Activated CD4-positive, alpha-beta T cell treated with anti-CD3 and anti-CD28 coated beads, Interleukin-2, amount 50 U/mL, for 48 hours (primary cell): ENCODE measurements around the gene WDR20.
A peak's percentile ranks its signal among the peaks of the same experiment; 100 is the strongest.
"Not testable (repeated sequence)": the region's sequence is repeated elsewhere in the genome, so short reads cannot be mapped to it uniquely, and the experiment has no call there.

Experiments used
- DNase-seq, 2 experiments: peaks; one replicate each; pipeline ENCODE4 v3.0.0-alpha.2; 2020

The WDR20 gene

DNA sequence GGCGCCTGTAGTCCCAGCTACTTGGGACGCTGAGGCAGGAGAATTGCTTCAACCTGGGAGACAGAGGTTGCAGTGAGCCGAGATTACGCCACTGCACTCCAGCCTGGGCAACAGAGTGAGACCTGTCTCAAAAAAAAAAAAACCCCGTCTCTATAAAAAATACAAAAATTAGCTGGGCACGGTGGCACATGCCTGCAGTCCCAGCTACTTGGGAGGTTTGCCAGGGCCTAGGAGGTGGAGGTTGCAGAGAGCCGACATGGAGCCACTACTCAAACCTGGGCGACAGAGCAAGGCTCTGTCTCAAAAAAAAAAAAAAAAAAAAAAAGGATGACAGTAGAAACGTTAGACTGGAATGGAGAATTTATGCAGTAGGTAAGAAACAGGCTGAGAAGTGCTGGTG, 5.7 kb upstream of the WDR20 start:
- not testable (repeated sequence) for DNase-seq

DNA sequence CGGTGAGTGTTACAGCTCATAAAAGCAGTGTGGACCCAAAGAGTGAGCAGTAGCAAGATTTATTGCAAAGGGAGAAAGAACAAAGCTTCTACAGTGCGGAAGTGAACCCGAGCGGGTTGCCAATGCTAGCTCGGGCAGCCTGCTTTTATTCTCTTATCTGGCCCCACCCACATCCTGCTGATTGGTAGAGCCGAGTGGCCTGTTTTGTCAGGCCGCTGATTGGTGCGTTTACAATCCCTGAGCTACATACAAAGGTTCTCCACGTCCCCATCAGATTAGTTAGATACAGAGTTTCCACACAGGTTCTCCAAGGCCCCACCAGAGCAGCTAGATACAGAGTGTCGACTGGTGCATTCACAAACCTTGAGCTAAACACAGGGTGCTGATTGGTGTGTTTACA, 5.0 kb upstream of the WDR20 start:
- not testable (repeated sequence) for DNase-seq

DNA sequence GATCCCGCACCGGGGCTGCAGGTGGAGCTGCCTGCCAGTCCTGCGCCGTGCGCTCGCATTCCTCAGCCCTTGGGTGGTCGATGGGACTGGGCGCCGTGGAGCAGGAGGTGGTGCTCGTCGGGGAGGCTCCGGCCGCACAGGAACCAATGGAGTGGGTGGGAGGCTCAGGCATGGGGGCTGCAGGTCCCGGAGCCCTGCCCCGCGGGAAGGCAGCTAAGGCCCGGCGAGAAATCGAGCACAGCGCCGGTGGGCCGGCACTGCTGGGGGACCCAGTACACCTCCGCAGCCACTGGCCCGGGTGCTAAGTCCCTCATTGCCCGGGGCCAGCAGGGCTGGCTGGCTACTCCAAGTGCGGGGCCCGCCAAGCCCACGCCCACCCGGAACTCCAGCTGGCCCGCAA, 4.2 kb upstream of the WDR20 start:
- DNase-seq, result not testable (repeated sequence)

DNA sequence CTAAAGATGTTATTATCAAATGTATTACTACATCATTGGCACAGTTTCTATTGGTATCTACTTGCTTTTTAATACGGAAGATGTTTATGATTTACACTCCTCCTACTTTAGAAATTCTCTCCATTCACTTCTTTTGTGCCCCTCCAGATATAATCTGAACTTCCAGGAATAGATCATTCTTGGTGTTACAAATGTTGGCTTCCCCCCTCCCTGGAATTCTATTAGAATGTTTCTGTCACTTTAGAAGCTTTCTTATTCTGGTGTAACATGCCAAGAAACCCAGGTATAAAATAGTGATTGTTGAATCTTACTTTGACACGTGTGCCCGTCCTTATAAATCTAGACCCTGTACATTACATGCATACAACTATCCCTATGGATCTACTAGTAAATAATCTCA, 1.2 kb upstream of the WDR20 start:
- DNase-seq, result no peak

DNA sequence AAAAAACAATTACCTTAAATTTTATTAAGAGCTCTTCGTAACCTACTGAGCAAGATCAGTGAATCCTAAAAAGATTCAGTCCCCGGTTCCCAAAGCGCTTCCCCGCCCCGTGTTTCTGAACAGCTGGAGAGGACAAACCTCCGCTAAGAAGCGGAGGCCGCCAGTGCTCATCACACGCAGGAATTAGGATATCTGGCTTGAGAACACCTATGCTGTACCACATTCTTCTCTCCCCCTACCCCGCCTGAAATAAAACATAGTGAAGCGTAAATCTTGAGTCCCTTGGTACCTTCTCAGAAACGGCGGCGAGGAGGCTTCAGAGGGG, 774 bp upstream of the WDR20 start:
- no peak for DNase-seq

DNA sequence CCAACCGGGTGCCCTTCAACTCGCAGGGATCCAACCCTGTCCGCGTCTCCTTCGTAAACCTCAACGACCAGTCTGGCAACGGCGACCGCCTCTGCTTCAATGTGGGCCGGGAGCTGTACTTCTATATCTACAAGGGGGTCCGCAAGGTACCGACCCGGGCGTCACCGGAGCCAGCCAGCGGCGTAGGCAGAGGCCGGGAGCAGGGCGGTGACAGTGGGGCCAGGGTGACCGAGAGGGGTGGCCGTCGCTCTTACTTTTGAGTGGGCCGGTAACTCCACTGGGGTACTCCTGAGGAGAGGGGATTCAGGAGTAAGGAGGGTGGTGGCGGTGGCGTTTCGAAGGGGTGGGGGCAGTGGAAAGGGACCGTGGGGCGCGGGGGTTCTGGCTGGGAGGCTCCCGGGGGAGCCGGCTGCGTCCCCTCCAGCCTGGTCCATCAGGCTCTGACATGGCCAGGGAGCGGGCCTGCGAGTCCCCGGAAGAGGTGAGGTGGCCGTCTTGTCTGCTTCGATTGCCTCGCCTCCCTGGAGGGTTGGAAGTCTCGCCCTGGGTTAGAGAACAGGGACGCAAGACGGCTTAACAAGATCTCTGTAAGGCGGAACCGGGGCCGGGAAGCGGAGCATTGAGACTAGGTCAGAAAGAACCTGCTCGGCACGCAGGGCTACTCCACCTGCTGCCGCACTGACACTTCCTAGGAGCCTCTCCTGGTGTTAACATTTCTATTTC, 491 bp downstream of the WDR20 start:
- DNase-seq, result peak; percentile 37 to 44

DNA sequence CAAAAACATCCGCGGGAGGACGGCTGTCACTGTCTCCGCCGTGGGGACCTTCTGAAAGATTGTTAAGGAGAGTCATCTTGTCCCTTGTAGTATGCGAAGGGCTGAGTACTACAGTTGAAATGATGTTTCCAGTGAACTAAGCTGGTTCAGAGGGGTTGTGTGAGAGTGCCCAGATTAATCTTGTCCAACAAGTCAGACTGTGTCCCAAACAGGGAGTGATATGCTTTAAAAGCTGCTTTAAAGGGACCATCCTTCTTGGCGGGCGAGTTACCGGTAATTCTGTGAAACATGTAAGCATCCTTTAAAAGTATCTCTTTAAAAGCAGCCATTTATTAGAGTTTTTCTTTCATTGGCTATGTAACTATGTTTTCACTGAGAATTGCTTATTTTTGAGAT, 1.1 kb downstream of the WDR20 start:
- no peak for DNase-seq

DNA sequence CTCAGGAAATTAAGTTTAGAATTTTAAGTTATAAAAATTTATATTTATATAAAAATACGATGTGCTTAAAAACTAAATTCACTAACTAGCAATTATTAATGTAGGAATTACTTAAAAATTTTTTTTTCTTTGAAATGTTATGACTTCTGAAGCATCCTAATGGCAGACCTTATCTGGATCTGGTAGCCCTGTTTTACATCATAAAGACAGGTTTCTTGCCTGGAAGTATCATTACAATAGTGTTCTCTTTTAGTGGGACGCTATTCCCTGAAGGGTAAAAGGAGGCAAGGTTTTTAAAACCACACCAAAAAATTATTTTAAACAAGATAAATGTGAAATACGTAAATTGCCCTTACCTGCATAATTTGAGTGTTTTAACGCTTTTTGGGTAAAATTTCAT, 2.1 kb downstream of the WDR20 start:
- no peak for DNase-seq

DNA sequence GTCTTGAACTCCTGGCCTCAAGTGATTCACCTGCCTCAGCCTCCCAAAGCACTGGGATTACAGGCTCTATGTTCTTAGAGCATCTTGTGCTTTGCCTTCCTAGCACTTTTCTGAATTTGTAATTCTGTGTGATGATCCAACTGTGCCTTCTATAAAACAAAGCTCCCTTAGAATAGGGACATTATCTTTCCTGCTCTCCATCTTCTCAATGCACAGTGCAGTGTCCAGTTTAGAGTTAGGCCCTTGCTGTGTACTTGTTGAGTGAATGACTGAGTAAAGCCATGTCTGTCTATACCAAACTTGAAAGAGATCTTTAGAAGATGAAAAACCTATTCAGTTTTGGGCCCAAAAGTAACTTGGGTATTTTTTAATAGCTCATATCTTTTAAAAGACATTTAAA, 5.2 kb downstream of the WDR20 start:
- DNase-seq, result no peak

DNA sequence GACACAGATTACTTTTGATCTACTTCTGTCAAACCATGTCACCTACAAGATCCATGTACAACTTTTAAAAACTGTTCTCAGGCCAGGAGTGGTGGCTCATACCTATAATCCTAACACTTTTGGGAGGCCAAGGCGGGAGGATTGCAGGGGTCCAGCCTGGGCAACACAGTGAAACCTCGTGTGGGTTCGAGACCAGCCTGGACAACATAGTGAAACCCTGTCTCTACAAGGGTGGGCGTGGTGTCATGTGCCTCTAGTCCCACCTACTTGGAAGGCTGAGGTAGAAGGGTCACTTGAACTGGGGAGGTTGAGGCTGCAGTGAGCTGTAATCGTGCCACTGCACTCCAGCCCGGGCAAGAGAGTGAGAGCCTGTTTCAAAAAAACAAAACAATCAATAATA, 5.7 kb downstream of the WDR20 start:
- no peak for DNase-seq

DNA sequence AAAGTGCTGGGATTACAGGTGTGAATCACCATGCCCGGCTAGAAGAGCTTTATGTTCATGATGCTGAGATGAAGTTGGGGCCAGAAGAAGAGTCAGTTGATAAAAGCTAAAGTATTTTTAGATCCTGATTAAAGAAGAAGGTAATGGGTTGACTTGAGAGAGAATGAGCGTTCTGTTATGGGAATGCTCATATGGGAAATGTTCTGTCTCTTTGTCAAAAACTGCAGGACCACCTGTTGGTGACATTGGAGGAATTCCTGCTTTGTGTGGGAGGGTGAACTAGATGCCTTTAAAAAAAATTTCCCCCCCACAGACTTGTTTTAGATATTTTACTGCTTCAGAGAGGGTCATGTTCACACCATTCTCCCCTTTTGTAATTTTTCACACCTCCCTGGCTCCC, 6.7 kb downstream of the WDR20 start:
- no peak for DNase-seq

DNA sequence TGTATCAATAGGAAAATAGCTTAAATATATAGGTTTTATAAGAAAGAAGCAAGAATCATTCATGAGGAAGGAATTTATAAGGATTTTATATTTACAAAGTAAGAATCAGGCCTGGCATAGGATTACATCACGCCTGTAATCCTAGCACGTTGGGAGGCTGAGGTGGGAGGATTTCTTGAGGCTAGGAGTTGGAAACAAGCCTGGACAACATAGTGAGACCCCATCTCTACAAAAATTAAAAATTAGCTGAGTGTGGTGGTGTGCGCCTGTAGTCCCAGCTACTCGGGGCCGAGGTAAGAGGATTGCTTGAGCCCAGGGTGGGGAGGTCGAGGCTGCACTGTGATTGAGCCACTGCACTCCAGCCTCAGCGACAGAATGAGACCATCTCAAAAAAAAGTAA, 10.4 kb downstream of the WDR20 start:
- DNase-seq, result no peak

DNA sequence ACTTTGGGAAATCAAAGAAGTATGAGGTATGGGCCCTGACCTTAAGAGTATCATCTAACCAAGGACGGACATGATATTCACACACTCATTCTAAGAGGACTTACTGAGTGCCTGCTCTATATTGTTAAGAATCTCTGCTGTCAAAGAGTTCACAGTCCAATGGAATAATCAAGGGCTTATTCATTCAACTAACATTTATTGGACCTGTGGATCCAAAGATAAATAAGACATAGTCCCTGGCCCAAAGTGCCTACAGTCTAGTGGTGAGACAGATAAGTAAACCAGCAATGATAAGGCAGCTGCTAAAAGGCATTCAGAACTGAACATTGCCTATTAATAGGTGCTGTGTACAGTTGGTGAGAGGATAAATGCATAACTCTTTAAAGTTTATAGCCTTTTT, 11.0 kb downstream of the WDR20 start:
- no peak for DNase-seq

DNA sequence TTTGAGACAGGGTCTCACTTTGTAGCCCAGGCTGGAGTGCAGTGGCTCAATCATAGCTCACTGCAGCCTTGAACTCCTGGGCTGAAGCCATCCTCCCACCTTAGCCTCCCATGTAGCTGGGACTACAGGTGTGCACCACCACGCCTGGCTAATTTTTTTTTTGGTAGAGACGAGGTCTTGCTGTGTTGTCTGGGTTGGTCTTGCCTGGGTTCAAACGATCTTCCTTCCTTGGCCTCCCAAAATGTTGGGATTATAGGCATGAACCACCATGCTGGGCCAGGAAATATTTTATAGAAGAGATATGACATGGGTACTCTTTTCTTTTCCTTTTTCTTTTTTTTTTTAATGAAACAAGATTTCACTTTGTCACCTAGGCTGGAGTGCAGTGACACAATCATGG, 11.7 kb downstream of the WDR20 start:
- DNase-seq, result not testable (repeated sequence)

DNA sequence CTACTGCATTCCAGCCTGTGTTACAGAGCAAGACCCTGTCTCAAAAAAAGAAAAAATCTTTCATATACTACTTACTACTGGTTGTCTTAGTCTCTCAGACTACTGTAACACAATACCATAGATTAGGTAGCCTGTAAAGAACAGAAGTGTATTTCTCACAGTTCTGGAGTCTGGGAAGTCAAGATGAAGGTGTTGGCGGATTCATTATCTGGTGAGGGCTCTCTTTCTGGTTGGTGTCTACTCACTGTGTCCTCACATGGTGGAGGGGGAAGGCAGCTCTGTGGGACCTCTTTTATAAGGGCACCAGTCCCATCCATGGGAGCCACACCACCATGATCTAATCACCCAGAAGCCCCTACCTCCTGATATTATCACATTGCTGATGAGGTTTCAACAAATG, 14.4 kb downstream of the WDR20 start:
- no peak for DNase-seq

DNA sequence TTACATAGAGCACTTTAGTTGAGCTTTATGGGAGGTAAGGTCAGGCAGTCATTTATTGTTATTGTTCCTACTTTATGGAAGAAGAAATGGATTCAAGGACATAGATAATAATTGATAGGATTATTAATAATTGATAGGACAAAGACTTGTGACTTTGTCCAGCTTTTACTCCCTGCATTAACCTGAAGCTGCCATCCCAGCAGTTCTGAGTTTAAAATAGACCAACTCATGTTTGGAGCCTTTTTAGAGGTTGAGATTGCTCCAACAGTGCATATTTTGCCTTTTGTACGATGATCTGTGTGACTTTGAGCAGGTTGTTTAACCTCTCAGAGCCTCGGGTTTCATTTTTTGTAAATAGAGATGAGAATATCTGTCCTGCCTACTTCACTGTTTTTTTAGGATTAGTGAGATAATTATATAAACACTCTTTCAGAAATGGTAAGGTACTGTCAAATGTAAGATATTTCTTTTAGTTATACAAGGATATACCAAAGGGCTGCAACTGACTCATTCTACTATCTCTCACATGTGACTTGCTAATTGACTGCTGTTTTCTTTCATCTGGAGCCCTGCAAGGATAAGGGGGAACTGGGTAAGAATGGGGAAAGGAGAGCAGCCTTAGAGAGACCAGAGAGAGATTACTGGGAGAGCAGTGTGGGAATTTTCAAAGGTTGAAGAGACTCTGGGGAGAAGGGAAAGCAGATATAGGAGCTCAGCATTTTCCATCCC, 15.3 kb downstream of the WDR20 start:
- no peak for DNase-seq

DNA sequence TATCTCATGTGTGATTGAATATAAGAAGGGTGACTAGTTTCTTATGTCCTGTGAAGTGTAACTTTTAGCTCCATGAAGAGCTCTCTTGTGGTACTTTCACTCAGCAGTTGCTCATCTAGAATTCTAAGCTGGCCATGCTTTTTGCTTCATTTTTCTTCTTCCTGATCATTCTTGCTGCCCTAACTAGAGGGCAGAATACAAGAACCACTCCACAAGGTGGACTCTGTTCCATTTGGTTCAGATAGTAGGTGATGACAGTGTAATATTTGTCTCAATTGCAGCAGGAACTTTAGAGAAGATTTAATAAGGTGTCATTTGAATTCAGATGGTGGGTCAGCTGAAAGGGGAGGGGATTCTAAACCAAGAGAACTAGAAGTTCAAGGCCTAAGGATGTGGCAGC, 17.6 kb downstream of the WDR20 start:
- DNase-seq, result no peak

DNA sequence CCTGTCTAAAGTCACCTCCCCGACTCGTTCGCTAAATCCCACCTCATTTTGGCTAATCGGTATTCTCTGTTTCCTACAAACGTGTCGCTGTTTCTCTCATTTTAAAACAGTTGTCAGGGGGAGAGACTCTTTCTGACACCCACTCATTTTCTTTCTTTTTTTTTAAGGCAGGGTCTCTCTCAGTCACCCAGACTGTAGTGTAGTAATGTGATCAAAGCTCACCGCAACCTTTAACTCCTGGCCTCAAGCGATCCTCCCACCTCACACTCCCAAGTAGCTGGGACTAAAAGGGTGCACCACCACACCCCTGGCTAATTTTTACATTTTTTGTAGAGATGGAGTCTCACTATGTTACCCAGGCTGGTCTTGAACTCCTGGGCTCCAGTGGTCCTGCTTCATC, 19.1 kb downstream of the WDR20 start:
- no peak for DNase-seq

DNA sequence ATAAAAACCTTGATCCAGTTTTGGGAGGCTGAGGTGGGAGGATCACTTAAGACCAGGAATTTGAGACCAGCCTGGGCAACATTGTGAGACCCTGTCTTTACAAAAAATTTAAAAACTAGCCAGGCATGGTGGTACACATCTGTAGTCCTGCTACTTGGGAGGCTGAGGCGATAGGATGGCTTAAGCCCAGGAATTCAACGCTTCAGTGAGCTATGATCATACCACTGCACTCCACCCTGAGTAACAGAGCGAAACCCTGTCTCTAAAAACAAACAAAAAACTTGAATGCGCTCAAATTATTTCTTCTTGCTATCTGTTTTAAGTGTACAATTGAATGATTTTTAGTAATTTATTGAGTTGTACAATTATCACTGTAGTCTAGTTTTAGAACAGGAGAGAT, 20.1 kb downstream of the WDR20 start:
- DNase-seq, result no peak

DNA sequence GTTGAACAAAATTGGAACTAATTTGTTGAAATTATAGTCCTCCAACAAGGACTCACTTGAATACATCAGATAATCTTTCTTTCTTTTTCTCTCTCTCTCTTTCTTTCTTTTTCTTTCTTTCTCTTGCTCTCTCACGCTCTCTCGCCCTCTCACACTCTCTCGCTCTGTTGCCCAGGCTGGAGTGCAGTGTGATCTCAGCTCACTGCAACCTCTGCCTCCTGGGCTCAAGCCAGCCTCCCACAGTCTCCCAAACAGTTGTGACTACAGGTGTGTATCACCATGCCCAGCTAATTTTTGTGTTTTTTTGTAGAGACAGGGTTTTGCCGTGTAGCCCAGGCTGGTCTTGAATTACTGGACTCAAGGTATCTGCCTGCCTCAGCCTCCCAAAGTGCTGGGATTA, 22.8 kb downstream of the WDR20 start:
- DNase-seq, result no peak

DNA sequence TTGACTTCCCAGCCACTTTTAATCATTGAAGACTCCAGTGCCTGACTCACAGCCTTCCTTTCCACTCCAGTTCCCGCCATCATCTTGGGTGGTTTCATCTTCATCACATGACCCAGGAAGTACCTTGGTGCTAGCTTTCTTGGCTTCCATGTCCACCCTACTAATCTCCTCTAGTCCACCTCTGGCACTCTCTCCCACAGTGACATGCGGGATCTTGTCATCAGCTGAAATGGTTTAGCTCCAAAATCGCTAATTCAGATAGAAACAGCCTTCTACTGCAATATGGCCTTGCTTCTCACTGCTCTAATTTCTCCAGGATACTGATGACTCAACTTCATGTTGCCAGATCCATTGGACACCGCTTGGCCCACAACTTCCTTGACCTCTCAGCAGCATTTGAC, 24.5 kb downstream of the WDR20 start:
- no peak for DNase-seq

DNA sequence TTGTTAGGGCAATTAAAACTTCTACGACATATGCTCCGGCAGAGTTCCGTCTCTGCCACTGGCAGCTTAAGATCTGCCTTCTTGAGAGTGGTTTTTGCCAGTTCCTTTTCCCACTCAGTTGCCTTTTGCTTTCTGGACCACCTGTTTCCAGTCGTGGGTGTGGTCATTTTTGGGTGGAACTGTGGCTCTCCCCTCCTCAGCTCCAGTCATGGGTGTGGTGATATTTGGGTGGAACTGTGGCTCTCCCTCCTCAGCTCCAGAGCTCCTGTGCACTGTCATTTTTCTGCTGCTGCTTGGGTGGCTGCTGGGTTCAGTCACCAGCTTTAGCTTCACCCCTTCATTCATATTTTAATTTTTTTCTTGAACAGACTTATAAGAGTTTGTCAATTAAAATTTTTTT, 25.3 kb downstream of the WDR20 start:
- no peak for DNase-seq

DNA sequence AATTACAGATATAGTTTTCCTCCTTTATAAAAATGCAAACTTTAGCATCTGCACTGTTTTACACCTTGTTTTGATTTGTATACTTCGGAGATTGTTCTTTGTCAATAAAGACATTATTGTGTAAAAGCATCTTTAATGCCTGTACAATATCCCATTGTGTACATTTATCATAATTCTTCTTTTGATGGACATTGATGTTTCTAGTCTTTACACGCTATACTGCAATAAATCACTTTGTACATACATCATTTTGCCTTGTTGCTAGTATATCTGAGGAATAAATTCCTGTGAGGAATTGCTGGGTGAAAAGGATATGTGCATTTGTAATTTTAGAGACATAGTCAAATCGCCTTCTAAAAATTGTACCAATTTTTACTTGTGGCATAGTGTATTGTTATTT, 30.4 kb downstream of the WDR20 start:
- DNase-seq, result no peak

DNA sequence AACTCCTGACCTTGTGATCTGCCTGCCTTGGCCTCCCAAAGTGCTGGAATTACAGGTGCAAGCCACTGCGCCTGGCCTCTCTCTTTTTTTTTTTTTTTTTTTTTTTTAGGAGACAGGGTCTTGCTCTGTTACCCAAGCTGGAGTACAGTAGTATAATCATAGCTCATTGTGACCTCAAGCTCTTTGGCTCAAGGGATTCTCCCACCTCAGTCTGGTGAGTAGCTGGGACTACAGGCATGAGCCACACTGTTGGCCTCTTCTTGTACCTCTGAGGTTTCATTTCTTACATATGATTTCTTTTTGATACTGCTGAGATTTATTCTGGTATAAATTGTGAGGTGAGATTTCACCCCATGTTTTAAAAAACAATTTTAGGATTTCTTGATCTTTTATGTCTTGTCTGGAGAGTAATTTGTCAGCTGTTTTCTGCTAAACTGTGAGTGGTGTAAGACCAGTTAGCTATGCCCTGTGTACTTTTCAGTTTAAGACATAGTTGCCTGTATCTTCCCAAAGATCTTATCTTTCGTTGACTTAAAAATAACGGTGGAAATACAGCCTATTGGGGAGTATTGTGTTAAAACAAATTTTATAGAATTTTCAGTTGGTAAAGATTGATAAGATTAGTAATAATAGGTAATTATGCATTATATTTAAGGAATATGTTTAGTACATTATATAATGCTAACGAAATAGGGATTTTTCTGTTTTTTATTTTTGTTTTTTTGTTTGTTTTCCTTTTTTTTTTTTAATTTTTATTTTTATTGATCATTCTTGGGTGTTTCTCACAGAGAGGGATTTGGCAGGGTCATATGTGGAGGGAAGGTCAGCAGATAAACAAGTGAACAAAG, 31.7 kb downstream of the WDR20 start:
- DNase-seq, result no peak
